Calu3 (cell line): Measurements from ENCODE around the gene SBF2. TPM values are rescaled to one million over a fixed set of nuclear protein-coding genes. Genes with fewer than 3 reads are reported as not detected.

Experiments
- BruUV-seq: library from RNA; stranded (reverse); fragments of 400-500 nt; replicated peaks from 2 replicates; lab custom pipeline; 2021; lab: Mats Ljungman, UMichigan
- CTCF ChIA-PET: fragments of 300-600 bp; sonication (Branson Sonifier 250); formaldehyde crosslinking; loops from one replicate; lab custom pipeline; 2022; ENCODE audit warnings: antibody characterized with exemption; lab: Charles Lee
- DNase-seq: peaks from one replicate; pipeline ENCODE4 v3.0.0; 2022
- H3K27ac Mint-ChIP-seq: one replicate; pipeline ENCODE4 v1.8.0; 2022; ENCODE audit warnings: mixed read lengths; ENCODE audit not compliant: unreplicated experiment
- H3K27me3 Mint-ChIP-seq: one replicate; pipeline ENCODE4 v1.8.0; 2022; ENCODE audit warnings: mixed read lengths; ENCODE audit not compliant: unreplicated experiment
- H3K36me3 Mint-ChIP-seq: one replicate; pipeline ENCODE4 v1.8.0; 2022; ENCODE audit warnings: mild to moderate bottlenecking, moderate library complexity, mixed read lengths; ENCODE audit not compliant: insufficient read depth, unreplicated experiment
- H3K4me1 Mint-ChIP-seq: one replicate; pipeline ENCODE4 v1.8.0; 2022; ENCODE audit warnings: mild to moderate bottlenecking, low read depth, mixed read lengths; ENCODE audit not compliant: unreplicated experiment
- H3K4me3 Mint-ChIP-seq: one replicate; pipeline ENCODE4 v1.8.0; 2022; ENCODE audit warnings: mild to moderate bottlenecking, low read depth, moderate library complexity, mixed read lengths; ENCODE audit not compliant: unreplicated experiment
- H3K9me3 Mint-ChIP-seq: one replicate; pipeline ENCODE4 v1.8.0; 2022; ENCODE audit warnings: low read depth, mixed read lengths; ENCODE audit not compliant: unreplicated experiment
- CTCF ChIP-seq: fragments of 200-600 bp; IDR thresholded peaks from one replicate; pipeline ENCODE4 v1.8.0; 2022; ENCODE audit warnings: antibody characterized with exemption; ENCODE audit not compliant: unreplicated experiment
- intact Hi-C: fragments of 100-400 bp; cut with micrococcal nuclease; formaldehyde crosslinking; loops from one replicate; pipeline ENCODE4 v1.10.0; 2022; ENCODE audit not compliant: unreplicated experiment
- total RNA-seq: library from RNA; stranded (reverse); gene quantifications from 2 replicates; pipeline ENCODE4 v1.2.3, GENCODE V29; 2022

Gene SBF2
- total RNA-seq, 1 experiment from 2014 or later, result 39.0 TPM

DNA sequence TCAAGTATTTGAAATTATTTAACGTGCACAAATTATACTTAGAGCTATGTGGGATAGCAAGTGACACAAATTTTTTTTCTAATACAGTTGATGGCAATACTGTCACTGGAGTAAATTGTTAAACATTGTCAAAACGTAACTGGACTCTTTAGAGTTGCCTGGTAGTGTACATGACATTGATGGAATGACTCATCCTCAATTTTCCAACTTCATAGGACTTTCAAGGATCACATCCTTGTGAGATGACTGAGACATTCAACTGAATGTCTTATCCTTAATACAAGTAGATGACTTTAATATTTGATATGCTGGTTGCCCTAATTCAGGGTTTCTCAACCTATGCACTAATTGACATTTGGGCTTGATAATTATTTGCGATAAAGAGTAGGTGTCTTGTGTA is 320.1 kb downstream of the SBF2 start:
- Mint-ChIP-seq H3K4me3 (no peak overlapping the region), H3K4me1 (no peaks in the 10 kb centered on the region), H3K27ac (no peak overlapping the region), H3K36me3 (no peaks in the 10 kb centered on the region), H3K9me3 (no peaks in the 10 kb centered on the region), H3K27me3 (no peaks in the 10 kb centered on the region)
- no peak for TF ChIP-seq CTCF
- intact Hi-C loops, result loop anchor here (1.0 to 10.0 kb wide), 3 partner anchors 112 to 359 kb away; no protein-coding TSS in a partner anchor
- CTCF ChIA-PET, result no interaction called here
- no TSS peak for BruUV-seq
- no peak for DNase-seq

- no peak overlapping the region for H3K4me3 Mint-ChIP-seq
- H3K36me3 Mint-ChIP-seq, result no peaks in the 10 kb centered on the region
- no peak for TF ChIP-seq CTCF
- H3K4me1 Mint-ChIP-seq, result no peaks in the 10 kb centered on the region
- no TSS peak for BruUV-seq
- H3K27ac Mint-ChIP-seq, result no peak overlapping the region
- no peaks in the 10 kb centered on the region for H3K27me3 Mint-ChIP-seq
- peak; percentile 13 for DNase-seq
- no peaks in the 10 kb centered on the region for H3K9me3 Mint-ChIP-seq
- intact Hi-C loops, result loop anchor here (1.0 to 10.0 kb wide), 3 partner anchors 111 to 358 kb away; no protein-coding TSS in a partner anchor
- CTCF ChIA-PET, result interaction anchor here (0.5 to 1.1 kb wide), 4 partner anchors 215 to 371 kb away, joined by 4 to 6 read pairs (median 4); no protein-coding TSS in a partner anchor
These were observed 321.0 kb downstream of the SBF2 start for GRCh38 chr11:9972989-9973388.

- Mint-ChIP-seq H3K4me1 (no peaks in the 10 kb centered on the region), H3K27me3 (no peaks in the 10 kb centered on the region), H3K4me3 (no peak overlapping the region), H3K27ac (no peak overlapping the region), H3K36me3 (no peaks in the 10 kb centered on the region), H3K9me3 (no peaks in the 10 kb centered on the region)
- CTCF ChIA-PET, result no interaction called here
- no peak for TF ChIP-seq CTCF
- DNase-seq, result no peak
- intact Hi-C loops, result loop anchor here (2.0 to 10.0 kb wide), 2 partner anchors 213 to 357 kb away; no protein-coding TSS in a partner anchor
- BruUV-seq, result no TSS peak
These were observed 322.1 kb downstream of the SBF2 start for GRCh38 chr11:9971894-9972293.

GRCh38 chr11:9969068-9969467 is 325.0 kb downstream of the SBF2 start:
- Mint-ChIP-seq H3K27ac (no peak overlapping the region), H3K4me3 (no peak overlapping the region), H3K27me3 (no peaks in the 10 kb centered on the region), H3K36me3 (no peaks in the 10 kb centered on the region), H3K4me1 (no peaks in the 10 kb centered on the region), H3K9me3 (no peaks in the 10 kb centered on the region)
- CTCF ChIA-PET, result interaction anchor here (0.6 to 0.9 kb wide), 3 partner anchors 224 to 739 kb away, joined by 3 to 7 read pairs (median 7); no protein-coding TSS in a partner anchor
- no TSS peak for BruUV-seq
- intact Hi-C loops, result no loop called here
- no peak for DNase-seq
- TF ChIP-seq CTCF, result no peak
